Uterus (tissue), 2 donors: ENCODE data around the gene PTRH1.

ENCODE experiments used
- CTCF ChIP-seq, 4 experiments: fragments of 200-600 bp in 2 of 4; fragments of 450-650 bp in 2 of 4; sonication (generic) in 2 of 4; IDR thresholded peaks; one replicate each; pipeline ENCODE4 v1.5.1; 2016 to 2019; ENCODE audit warnings: antibody characterized with exemption in 4 of 4, mild to moderate bottlenecking in 2 of 4, moderate library complexity in 1 of 4
- POLR2A ChIP-seq, 2 donors: fragments of 450-650 bp; IDR thresholded peaks; one replicate each; pipeline ENCODE4 v1.6.1; 2016; ENCODE audit warnings: antibody characterized with exemption in 2 of 2, mild to moderate bottlenecking in 1 of 2, moderate library complexity in 1 of 2

GRCh38 chr9:127741831-127742434 is 26.5 kb upstream of the PTRH1 start:
- no peak for TF ChIP-seq CTCF (IDR thresholded peaks at IDR 0.05)
- no peak for TF ChIP-seq POLR2A (IDR thresholded peaks at IDR 0.05)
